ENCODE results near the gene CDH4. TPM values are rescaled to one million over a fixed set of nuclear protein-coding genes. Genes with fewer than 3 reads are reported as not detected.

CDH4 gene
- total and polyA plus RNA-seq, 2 of the 13 experiments (the other 11 are each of a cell fraction or from before 2014, with no cell fraction given), result not detected

DNA sequence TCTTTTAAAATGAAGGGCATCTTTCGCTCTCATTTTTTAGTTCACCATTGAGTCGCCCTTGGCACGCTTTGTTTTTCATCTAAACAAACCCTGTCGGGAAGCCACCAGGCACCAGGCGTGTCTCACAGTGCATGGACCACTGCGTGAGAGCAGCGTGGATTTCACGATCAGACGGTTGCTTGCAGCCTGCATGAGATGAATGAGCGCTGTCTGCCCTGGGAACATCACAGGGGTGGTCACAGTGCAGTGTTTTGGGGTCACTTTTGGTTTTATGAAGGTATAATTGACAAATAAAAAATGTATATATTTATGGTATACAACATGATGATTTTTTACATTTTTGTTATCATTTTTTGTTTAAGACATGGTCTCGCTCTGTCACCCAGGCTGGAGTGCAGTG lies 61.3 kb downstream of the CDH4 start:
- ChIA-PET POLR2A (no interaction called here), CTCF (ENCODE audit: low intra/inter-chr PET ratio, low total read pairs) (no interaction called here)
- Histone ChIP-seq H3K27me3 (ENCODE audit: control insufficient read depth in 1 of 2, insufficient read depth in 2 of 2, low read length in 2 of 2) (peaks cover 4 to 31% of the 10 kb centered on the region in 2 experiments; a peak in 4 of 5 replicates), H3K4me2 (ENCODE audit: low read depth, low read length) (no peak overlapping the region), H4K20me1 (ENCODE audit: insufficient read depth, low read length) (no peaks in the 10 kb centered on the region), H3K27ac (ENCODE audit: extremely low read length, insufficient read depth, low read length) (no peak overlapping the region), H3K9ac (ENCODE audit: insufficient read depth, low read depth, low read length) (no peak overlapping the region), H2AFZ (ENCODE audit: low read length) (no peak overlapping the region), H3K4me1 (ENCODE audit: insufficient read depth, low read length) (no peaks in the 10 kb centered on the region), H3K36me3 (replicated peaks in 1 of 2; ENCODE audit: control insufficient read depth in 1 of 2, insufficient read depth in 2 of 2, low read length in 2 of 2) (no peaks in the 10 kb centered on the region; a peak in 1 of 5 replicates), H3K9me3 (ENCODE audit: low read length) (no peaks in the 10 kb centered on the region), H3K79me2 (ENCODE audit: insufficient read depth, low read length) (no peaks in the 10 kb centered on the region), H3K4me3 (replicated peaks in 1 of 3; ENCODE audit: insufficient read depth in 1 of 3, low read depth in 2 of 3, low read length in 3 of 3) (no peak overlapping the region)
- ATAC-seq, result no peak
- in situ Hi-C loops (cut with HindIII; ENCODE audit: extremely low pct_ligation_motif_present, low pct_unique_long_range_greater_than_20kb) (no loop called here), intact Hi-C loops (cut with micrococcal nuclease; ENCODE audit: unreplicated experiment) (no loop called here)
- WGBS (ENCODE audit: low lambda C conversion rate), result 6% methylated on average over 11 of the region's 11 CpGs
- FAIRE-seq, result no peak
- no TSS peak for BruUV-seq (replicated peaks)
- no peak for DNase-seq (ENCODE audit: low spot score)
- no peak for TF ChIP-seq NKX3-1 (CRISPR knock-in tag; IDR thresholded peaks at IDR 0.05)
- TF ChIP-seq ZNF614 (CRISPR knock-in tag; IDR thresholded peaks at IDR 0.05; ENCODE audit: borderline replicate concordance), result no peak
- TF ChIP-seq ZNF780A (CRISPR knock-in tag; IDR thresholded peaks at IDR 0.05), result no peak
- no peak for TF ChIP-seq MEF2D (CRISPR knock-in tag; IDR thresholded peaks at IDR 0.05)
- TF ChIP-seq KAT2B (IDR thresholded peaks at IDR 0.05; ENCODE audit: borderline replicate concordance, low read depth, low read length), result no peak
- no peak for TF ChIP-seq ONECUT2 (CRISPR knock-in tag; IDR thresholded peaks at IDR 0.05)
- TF ChIP-seq TAF1 (CRISPR knock-in tag; IDR thresholded peaks at IDR 0.05), result no peak
- no peak for TF ChIP-seq ZNF652 (CRISPR knock-in tag; IDR thresholded peaks at IDR 0.05; ENCODE audit: borderline replicate concordance, low read depth)
- TF ChIP-seq SP5 (CRISPR knock-in tag; IDR thresholded peaks at IDR 0.05; ENCODE audit: borderline replicate concordance, low read depth), result no peak
- no peak for TF ChIP-seq ZNF710 (CRISPR knock-in tag; IDR thresholded peaks at IDR 0.05; ENCODE audit: borderline replicate concordance)
- no peak for TF ChIP-seq SNAI1 (CRISPR knock-in tag; IDR thresholded peaks at IDR 0.05; ENCODE audit: borderline replicate concordance)
- TF ChIP-seq, protein P1, sequence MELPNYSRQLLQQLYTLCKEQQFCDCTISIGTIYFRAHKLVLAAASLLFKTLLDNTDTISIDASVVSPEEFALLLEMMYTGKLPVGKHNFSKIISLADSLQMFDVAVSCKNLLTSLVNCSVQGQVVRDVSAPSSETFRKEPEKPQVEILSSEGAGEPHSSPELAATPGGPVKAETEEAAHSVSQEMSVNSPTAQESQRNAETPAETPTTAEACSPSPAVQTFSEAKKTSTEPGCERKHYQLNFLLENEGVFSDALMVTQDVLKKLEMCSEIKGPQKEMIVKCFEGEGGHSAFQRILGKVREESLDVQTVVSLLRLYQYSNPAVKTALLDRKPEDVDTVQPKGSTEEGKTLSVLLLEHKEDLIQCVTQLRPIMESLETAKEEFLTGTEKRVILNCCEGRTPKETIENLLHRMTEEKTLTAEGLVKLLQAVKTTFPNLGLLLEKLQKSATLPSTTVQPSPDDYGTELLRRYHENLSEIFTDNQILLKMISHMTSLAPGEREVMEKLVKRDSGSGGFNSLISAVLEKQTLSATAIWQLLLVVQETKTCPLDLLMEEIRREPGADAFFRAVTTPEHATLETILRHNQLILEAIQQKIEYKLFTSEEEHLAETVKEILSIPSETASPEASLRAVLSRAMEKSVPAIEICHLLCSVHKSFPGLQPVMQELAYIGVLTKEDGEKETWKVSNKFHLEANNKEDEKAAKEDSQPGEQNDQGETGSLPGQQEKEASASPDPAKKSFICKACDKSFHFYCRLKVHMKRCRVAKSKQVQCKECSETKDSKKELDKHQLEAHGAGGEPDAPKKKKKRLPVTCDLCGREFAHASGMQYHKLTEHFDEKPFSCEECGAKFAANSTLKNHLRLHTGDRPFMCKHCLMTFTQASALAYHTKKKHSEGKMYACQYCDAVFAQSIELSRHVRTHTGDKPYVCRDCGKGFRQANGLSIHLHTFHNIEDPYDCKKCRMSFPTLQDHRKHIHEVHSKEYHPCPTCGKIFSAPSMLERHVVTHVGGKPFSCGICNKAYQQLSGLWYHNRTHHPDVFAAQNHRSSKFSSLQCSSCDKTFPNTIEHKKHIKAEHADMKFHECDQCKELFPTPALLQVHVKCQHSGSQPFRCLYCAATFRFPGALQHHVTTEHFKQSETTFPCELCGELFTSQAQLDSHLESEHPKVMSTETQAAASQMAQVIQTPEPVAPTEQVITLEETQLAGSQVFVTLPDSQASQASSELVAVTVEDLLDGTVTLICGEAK (IDR thresholded peaks at IDR 0.05), result no peak
- TF ChIP-seq, protein P1 (CRISPR knock-in tag; IDR thresholded peaks at IDR 0.05), result no peak
- TF ChIP-seq, protein P2, sequence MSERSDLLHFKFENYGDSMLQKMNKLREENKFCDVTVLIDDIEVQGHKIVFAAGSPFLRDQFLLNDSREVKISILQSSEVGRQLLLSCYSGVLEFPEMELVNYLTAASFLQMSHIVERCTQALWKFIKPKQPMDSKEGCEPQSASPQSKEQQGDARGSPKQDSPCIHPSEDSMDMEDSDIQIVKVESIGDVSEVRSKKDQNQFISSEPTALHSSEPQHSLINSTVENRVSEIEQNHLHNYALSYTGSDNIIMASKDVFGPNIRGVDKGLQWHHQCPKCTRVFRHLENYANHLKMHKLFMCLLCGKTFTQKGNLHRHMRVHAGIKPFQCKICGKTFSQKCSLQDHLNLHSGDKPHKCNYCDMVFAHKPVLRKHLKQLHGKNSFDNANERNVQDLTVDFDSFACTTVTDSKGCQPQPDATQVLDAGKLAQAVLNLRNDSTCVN (CRISPR knock-in tag; IDR thresholded peaks at IDR 0.05; ENCODE audit: borderline replicate concordance), result no peak

All from HepG2 (cell line).